Activated naive CD8-positive, alpha-beta T cell treated with anti-CD3 and anti-CD28 coated beads for 36 hours (primary cell): ENCODE data around the gene NAPB. TPM values are rescaled to one million over a fixed set of nuclear protein-coding genes. Genes with fewer than 3 reads are reported as not detected.

Experiments used
- DNase-seq: peaks from one replicate; pipeline ENCODE4 v3.0.0; 2021
- H3K27ac Mint-ChIP-seq: one replicate; pipeline ENCODE4 v1.8.0; 2022; ENCODE audit warnings: mild to moderate bottlenecking, moderate library complexity, mixed read lengths
- H3K27me3 Mint-ChIP-seq: one replicate; pipeline ENCODE4 v1.8.0; 2022; ENCODE audit warnings: mild to moderate bottlenecking, mixed read lengths
- H3K36me3 Mint-ChIP-seq: one replicate; pipeline ENCODE4 v1.8.0; 2021; ENCODE audit warnings: mild to moderate bottlenecking, mixed read lengths
- H3K4me1 Mint-ChIP-seq: one replicate; pipeline ENCODE4 v1.8.0; 2021; ENCODE audit warnings: mixed read lengths
- H3K4me3 Mint-ChIP-seq: one replicate; pipeline ENCODE4 v1.8.0; 2022; ENCODE audit warnings: mild to moderate bottlenecking, moderate library complexity, mixed read lengths
- H3K9me3 Mint-ChIP-seq: one replicate; pipeline ENCODE4 v1.8.0; 2022; ENCODE audit warnings: mixed read lengths
- total RNA-seq, 2 experiments: library from RNA; stranded (reverse); gene quantifications; one replicate each; pipeline ENCODE4 v1.2.3, GENCODE V29; 2021

The NAPB gene
- total RNA-seq, 2 experiments from 2014 or later, result 6.7 to 7.2 TPM

DNA sequence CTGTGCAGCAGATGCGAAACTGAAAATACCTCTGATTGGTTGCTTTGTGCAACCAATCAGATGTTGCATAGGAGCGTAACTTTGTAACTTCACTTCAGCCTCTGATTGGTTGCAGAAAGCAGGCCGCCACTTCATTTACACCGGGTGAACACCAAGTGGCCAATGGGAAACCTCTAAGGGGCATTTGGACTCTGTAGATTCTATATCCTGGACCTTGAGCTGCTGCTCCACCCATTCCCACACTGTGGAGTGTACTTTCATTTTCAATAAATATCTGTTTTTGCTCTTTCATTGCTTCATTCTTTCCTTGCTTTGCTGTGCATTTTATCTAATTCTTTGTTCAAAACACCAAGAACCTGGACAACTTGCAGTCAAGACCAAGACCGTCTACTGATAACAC is 84.8 kb downstream of the NAPB start:
- H3K9me3 Mint-ChIP-seq, result no peaks in the 10 kb centered on the region
- no peaks in the 10 kb centered on the region for H3K36me3 Mint-ChIP-seq
- no peak overlapping the region for H3K4me3 Mint-ChIP-seq
- H3K27ac Mint-ChIP-seq, result no peak overlapping the region
- H3K4me1 Mint-ChIP-seq, result peaks cover 3% of the 10 kb centered on the region
- no peak for DNase-seq
- no peaks in the 10 kb centered on the region for H3K27me3 Mint-ChIP-seq

DNA sequence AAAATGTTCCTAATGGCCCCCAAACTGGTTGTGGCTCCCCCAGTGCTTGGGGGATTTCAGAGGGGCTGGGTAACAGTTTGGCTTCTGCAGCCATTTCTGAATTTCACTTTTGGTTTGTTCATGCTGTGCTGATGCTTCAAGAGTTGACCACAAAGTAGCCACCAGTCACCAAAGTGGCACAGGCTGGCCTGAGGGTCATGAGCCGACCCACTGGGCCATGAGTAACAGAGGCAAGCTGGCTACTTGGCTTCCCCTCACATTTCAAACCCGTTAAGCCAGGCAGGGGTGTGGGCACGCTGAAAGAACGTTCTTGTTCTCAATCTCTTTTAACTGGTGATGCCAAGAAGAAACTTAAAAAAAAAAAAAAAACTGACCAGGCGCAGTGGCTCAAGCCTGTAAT is 85.8 kb downstream of the NAPB start:
- DNase-seq, result no peak
- Mint-ChIP-seq H3K27ac (no peak overlapping the region), H3K4me3 (no peak overlapping the region), H3K27me3 (no peaks in the 10 kb centered on the region), H3K9me3 (no peaks in the 10 kb centered on the region), H3K36me3 (peaks cover 4% of the 10 kb centered on the region), H3K4me1 (peaks cover 3% of the 10 kb centered on the region)

DNA sequence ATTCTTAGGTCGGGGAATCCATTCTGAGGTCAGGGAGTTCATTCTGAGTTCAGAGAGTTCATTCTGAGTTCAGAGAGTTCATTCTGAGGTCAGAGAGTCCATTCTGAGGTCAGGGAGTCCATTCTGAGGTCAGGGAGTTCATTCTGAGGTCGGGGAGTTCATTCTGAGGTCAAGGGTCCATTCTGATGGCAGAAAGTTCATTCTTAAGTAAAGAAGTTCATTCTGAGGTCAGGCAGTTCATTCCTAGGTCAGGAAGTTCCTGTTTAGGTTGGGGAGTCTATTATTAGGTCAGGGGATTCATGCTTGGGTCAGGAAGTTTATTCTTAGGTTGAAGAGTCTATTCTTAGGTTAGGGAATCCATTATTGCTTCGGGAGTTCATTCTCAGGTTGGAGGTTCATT is 87.2 kb downstream of the NAPB start:
- no peaks in the 10 kb centered on the region for H3K27me3 Mint-ChIP-seq
- no peak overlapping the region for H3K4me3 Mint-ChIP-seq
- H3K4me1 Mint-ChIP-seq, result peaks cover 3% of the 10 kb centered on the region
- peaks cover 9% of the 10 kb centered on the region for H3K36me3 Mint-ChIP-seq
- no peaks in the 10 kb centered on the region for H3K9me3 Mint-ChIP-seq
- no peak overlapping the region for H3K27ac Mint-ChIP-seq
- no peak for DNase-seq

DNA sequence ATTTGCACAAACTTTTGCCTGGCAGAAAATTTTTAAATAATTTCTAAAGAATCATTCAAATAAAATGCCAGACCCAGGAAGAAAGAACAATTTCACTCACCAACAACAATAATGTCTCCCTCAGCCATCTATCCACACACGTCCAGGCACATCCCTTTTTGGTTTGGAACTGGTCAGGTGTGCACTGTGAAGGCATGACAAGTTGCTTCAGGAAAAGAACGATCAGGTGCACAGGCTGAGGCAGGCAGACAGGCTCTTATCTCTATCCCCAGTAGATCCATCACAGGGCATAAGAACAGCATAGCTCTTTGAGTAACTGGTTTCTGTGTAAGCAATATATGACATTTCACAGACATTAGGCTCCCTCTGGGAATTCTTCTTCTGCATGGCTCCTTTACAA is 88.8 kb downstream of the NAPB start:
- Mint-ChIP-seq H3K36me3 (peaks cover 9% of the 10 kb centered on the region), H3K27me3 (no peaks in the 10 kb centered on the region), H3K9me3 (no peaks in the 10 kb centered on the region), H3K27ac (no peak overlapping the region), H3K4me1 (peaks cover 3% of the 10 kb centered on the region), H3K4me3 (no peak overlapping the region)
- no peak for DNase-seq

DNA sequence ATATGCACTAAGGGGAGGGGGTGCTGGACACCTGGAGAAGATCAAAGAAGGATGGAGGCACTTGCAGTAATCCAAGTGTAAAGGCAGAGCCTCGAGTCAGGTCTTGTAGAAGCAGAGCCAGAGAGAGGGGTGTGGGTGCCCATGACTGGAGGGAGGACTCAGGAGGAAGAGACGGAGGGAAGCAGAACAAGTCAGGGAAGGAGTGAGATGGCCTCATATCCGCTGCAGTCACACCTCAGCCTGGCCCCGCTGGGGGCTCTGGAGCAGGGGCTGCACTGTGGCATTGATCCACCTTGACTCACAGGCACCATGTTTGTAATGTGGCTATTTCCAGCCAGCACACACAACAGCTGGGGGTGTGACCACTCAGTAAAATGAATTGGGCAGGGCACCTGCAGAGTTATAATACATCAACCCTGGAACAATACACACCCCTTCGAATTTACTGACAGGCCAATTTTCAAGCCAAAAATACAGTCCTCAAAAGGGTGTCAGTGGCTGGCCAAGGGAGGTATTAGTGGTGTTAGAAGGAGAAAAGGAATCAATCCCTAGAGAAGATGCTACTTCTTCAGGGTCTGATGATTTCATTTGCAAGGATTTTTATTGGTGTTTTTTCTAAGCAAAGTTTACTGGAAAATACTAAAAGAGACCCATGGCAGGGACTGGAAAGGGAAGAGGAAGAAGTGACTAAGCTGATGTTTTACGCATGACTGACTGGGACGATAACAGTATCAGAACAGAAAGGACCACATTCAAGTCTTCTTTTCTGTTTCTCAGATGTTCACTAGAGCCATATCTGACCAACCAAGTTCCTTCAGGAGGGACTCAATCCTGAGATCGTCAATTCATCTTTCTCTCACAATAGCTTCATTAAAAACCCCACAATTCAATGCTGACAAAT is 89.6 kb downstream of the NAPB start:
- Mint-ChIP-seq H3K27ac (no peak overlapping the region), H3K27me3 (no peaks in the 10 kb centered on the region), H3K9me3 (no peaks in the 10 kb centered on the region), H3K36me3 (peaks cover 9% of the 10 kb centered on the region), H3K4me1 (peaks cover 2% of the 10 kb centered on the region), H3K4me3 (no peak overlapping the region)
- DNase-seq, result no peak

- Mint-ChIP-seq H3K27ac (no peak overlapping the region), H3K4me3 (no peak overlapping the region)
Observed at GRCh38 chr20:23327617-23328333, 93.5 kb downstream of the NAPB start.

DNA sequence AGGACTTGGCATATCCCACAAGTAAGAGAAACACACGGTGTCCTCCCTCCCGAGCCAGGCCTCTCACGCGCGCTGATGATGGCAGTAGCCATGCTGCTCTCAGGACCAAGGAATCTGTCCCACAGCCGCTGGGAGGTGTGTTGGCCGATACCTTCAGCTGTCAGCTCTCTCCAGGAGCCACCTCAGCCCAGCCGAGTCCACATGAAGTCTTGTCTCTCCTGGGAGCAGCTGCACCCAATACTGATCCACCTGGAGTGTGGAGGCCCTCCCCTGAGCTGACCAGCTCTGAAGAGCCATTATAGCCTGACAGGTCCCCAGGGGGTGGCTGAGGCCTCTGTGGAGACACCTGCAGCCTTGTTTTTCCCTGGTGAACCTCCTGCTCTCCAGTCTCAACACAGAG is 94.5 kb downstream of the NAPB start:
- Mint-ChIP-seq H3K36me3 (peaks cover 9% of the 10 kb centered on the region), H3K27ac (no peak overlapping the region), H3K9me3 (no peaks in the 10 kb centered on the region), H3K4me1 (no peaks in the 10 kb centered on the region), H3K27me3 (no peaks in the 10 kb centered on the region), H3K4me3 (no peak overlapping the region)
- no peak for DNase-seq

More at GRCh38 chr20:23327617-23328333, 93.5 kb downstream of the NAPB start:
- Mint-ChIP-seq H3K4me1 (no peaks in the 10 kb centered on the region), H3K36me3 (peaks cover 9% of the 10 kb centered on the region), H3K9me3 (no peaks in the 10 kb centered on the region), H3K27me3 (no peaks in the 10 kb centered on the region)
- DNase-seq, result no peak

GRCh38 chr20:23325107-23325506 is 96.2 kb downstream of the NAPB start:
- Mint-ChIP-seq H3K36me3 (peaks cover 4% of the 10 kb centered on the region), H3K27ac (no peak overlapping the region)

More at GRCh38 chr20:23325107-23325506, 96.2 kb downstream of the NAPB start:
- no peaks in the 10 kb centered on the region for H3K4me1 Mint-ChIP-seq
- H3K27me3 Mint-ChIP-seq, result no peaks in the 10 kb centered on the region
- H3K4me3 Mint-ChIP-seq, result no peak overlapping the region
- no peak for DNase-seq
- H3K9me3 Mint-ChIP-seq, result no peaks in the 10 kb centered on the region

Other genes starting within 250 kb of the NAPB start
- gene NXT1, start 70.7 kb downstream of the NAPB start, total RNA-seq, result 10 to 100 TPM; 53.5 to 55.9 TPM
- 10 to 100 TPM; 11.5 to 12.1 TPM for gene GZF1, start 59.3 kb downstream of the NAPB start, total RNA-seq
- gene CSTL1, start 18.2 kb upstream of the NAPB start, total RNA-seq, result not detected
- not detected for gene CST11, start 31.4 kb upstream of the NAPB start, total RNA-seq
- gene CST8, start 69.6 kb upstream of the NAPB start, total RNA-seq, result not detected
- not detected for gene CST9L, start 147.0 kb upstream of the NAPB start, total RNA-seq
- not detected for gene CST9, start 184.4 kb upstream of the NAPB start, total RNA-seq
- under 1 TPM; 0.54 to 0.62 TPM for gene CST3, start 216.5 kb upstream of the NAPB start, total RNA-seq